ENCODE data around the gene HSPA1B. TPM values are rescaled to one million over a fixed set of nuclear protein-coding genes. Genes with fewer than 3 reads are reported as not detected.
"Not testable (repeated sequence)": the region's sequence is repeated elsewhere in the genome, so short reads cannot be mapped to it uniquely, and the experiment has no call there.

HSPA1B gene
- total RNA-seq, 1 donor from 2014 or later, result 19.8 TPM

DNA sequence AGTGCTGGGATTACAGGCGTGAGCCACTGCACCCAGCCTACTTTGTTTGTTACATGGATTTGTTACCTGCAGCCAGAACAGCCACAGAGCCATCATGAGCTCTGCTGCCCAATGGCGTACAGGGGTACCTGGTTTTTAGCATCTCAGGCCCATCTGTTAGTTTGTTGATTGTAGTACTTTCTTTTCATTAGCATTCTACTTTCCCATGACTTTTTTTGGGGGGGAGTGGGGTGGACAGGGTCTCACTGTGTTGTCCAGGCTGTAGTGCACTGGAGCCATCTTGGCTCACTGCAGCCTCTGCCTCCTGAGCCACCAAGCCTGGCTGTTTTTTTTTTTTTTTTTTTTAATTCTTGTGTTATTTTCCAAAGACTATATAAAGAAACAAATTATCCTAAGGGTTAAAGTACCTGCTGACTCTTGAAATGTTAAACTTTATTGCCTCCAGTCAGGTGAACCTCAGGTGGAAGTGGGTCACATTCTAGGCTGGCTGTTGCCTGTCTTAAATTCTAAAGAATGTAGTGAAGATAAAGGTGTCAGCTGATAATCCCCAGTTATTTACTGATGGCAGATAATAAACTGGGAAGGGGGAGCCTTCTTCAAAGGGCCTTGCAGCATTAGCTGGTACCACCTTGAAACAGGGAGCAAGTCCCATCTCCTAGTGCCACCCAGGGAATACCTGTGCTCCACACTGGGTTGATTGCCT is 19.9 kb downstream of the HSPA1B start:
- H3K4me1 Mint-ChIP-seq (ENCODE audit: unreplicated experiment), result no peaks in the 10 kb centered on the region
- no peak overlapping the region for H3K27ac Mint-ChIP-seq (ENCODE audit: unreplicated experiment)
- peaks cover 4% of the 10 kb centered on the region for H3K27me3 Mint-ChIP-seq (ENCODE audit: unreplicated experiment)
- H3K4me3 Mint-ChIP-seq (ENCODE audit: unreplicated experiment), result no peak overlapping the region
- DNase-seq (ENCODE audit: low spot score), result no peak
- peaks cover 4% of the 10 kb centered on the region for H3K36me3 Mint-ChIP-seq (ENCODE audit: low read depth, unreplicated experiment)
- no peak for TF ChIP-seq CTCF (IDR thresholded peaks at IDR 0.05; ENCODE audit: unreplicated experiment)
- H3K9me3 Mint-ChIP-seq (ENCODE audit: unreplicated experiment), result no peaks in the 10 kb centered on the region

DNA sequence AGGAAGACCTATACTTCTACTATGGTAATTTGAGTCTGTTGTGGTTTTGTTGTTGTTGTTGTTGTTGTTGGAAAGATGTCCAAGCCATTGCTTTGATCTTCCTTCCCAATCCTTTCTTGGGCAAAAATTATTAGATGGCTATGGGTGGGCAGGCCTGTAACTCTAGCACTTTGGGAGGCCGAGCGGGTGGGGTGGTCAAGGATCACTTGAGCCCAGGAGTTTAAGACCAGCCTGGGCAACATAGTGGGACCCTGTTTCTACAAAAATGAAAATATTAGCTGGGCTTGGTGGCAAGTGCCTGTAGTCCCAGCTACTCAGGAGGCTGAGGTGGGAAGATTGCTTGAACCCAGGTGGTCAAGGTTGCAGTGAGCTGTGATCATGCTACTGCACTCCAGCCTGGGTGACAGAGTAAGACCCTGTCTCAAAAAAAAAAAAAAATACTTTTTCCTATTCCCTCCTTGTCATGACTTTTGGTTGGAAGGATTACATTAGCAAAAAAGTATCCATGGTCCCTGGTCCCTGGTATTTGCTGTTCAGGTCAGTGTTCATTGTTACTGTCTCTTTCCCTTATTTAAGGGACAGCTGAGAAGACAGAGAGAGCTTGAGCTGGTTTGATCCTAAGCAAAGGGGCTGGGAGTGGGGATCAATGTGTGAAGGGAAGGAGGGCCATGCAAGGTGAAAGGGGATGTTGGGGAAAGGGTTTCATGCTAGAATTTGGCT is 23.4 kb downstream of the HSPA1B start:
- no peak for DNase-seq (ENCODE audit: low spot score)
- TF ChIP-seq CTCF (IDR thresholded peaks at IDR 0.05; ENCODE audit: unreplicated experiment), result no peak
- peaks cover 9% of the 10 kb centered on the region for H3K36me3 Mint-ChIP-seq (ENCODE audit: low read depth, unreplicated experiment)
- H3K9me3 Mint-ChIP-seq (ENCODE audit: unreplicated experiment), result peaks cover 4% of the 10 kb centered on the region
- H3K27me3 Mint-ChIP-seq (ENCODE audit: unreplicated experiment), result peaks cover 4% of the 10 kb centered on the region
- no peak overlapping the region for H3K27ac Mint-ChIP-seq (ENCODE audit: unreplicated experiment)
- H3K4me3 Mint-ChIP-seq (ENCODE audit: unreplicated experiment), result no peak overlapping the region
- H3K4me1 Mint-ChIP-seq (ENCODE audit: unreplicated experiment), result no peaks in the 10 kb centered on the region

DNA sequence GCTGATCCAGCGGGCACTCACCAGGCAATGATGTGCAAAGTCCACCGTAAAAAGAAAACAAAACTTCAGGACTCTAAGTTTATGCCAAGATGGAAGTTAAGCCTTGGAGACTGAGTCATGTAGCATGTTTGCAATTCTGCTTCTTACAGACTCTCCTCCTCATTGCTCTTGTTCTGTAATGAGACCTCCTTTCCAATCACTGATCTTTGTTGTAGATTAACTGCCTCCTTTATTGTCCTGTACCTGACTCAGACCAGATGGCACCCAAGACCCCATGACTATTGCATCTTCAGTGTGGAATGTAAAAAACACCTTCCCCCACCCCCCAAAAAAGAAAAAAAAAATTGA is 23.9 kb downstream of the HSPA1B start:
- Mint-ChIP-seq H3K27ac (ENCODE audit: unreplicated experiment) (no peak overlapping the region), H3K4me1 (ENCODE audit: unreplicated experiment) (no peaks in the 10 kb centered on the region), H3K9me3 (ENCODE audit: unreplicated experiment) (peaks cover 4% of the 10 kb centered on the region), H3K4me3 (ENCODE audit: unreplicated experiment) (no peak overlapping the region), H3K36me3 (ENCODE audit: low read depth, unreplicated experiment) (peaks cover 9% of the 10 kb centered on the region), H3K27me3 (ENCODE audit: unreplicated experiment) (peaks cover 4% of the 10 kb centered on the region)
- no peak for DNase-seq (ENCODE audit: low spot score)
- no peak for TF ChIP-seq CTCF (IDR thresholded peaks at IDR 0.05; ENCODE audit: unreplicated experiment)

DNA sequence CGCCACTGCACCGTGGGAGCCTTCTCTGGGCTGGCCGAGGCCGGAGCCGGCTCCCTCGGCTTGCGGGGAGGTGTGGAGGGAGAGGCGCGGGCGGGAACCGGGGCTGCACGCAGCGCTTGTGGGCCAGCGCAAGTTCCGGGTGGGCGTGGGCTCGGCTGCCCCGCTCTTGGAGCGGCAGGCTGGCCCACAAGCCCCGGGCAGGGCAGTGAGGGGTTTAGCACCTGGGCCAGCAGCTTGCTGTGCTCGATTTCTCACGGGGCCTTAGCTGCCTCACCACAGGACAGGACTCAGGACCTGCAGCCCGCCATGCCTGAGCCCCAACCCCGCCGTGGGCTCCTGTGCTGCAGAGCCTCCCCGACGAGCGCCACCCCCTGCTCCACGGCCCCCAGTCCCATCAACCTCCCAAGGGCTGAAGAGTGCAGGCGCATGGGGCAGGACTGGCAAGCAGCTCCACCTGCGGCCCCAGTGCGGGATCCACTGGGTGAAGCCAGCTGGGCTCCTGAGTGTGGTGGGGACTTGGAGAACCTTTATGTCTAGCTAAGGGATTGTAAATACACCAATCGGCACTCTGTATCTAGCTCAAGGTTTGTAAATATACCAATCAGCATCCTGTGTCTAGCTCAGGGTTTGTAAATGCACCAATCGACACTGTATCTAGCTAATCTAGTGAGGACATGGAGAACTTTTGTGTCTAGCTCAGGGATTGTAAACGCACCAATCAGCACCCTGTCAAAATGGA is 24.6 kb downstream of the HSPA1B start:
- H3K4me3 Mint-ChIP-seq (ENCODE audit: unreplicated experiment); DNase-seq (ENCODE audit: low spot score): not testable (repeated sequence)

DNA sequence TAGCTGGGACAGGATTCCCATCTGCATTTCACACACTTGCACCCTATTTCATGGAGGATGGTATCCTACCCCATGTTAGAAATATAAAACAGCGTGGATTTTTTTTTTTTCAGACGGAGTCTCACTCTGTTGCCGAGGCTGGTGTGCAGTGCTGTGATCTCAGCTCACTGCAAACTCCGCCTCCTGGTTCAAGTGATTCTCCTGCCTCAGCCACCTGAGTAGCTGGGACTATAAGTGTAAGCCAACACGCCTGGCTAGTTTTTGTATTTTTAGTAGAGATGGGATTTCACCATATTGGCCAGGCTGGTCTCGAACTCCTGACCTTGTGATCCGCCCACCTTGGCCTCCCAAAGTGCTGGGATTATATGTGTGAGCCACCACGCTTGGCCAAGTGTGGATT is 30.2 kb downstream of the HSPA1B start:
- H3K36me3 Mint-ChIP-seq (ENCODE audit: low read depth, unreplicated experiment); H3K27ac Mint-ChIP-seq (ENCODE audit: unreplicated experiment); H3K4me3 Mint-ChIP-seq (ENCODE audit: unreplicated experiment); H3K4me1 Mint-ChIP-seq (ENCODE audit: unreplicated experiment); DNase-seq (ENCODE audit: low spot score); H3K9me3 Mint-ChIP-seq (ENCODE audit: unreplicated experiment); H3K27me3 Mint-ChIP-seq (ENCODE audit: unreplicated experiment): not testable (repeated sequence)

More for the DNA sequence above, 24.6 kb downstream of the HSPA1B start:
- not testable (repeated sequence) for H3K27ac Mint-ChIP-seq (ENCODE audit: unreplicated experiment); H3K36me3 Mint-ChIP-seq (ENCODE audit: low read depth, unreplicated experiment); H3K4me1 Mint-ChIP-seq (ENCODE audit: unreplicated experiment); H3K27me3 Mint-ChIP-seq (ENCODE audit: unreplicated experiment); H3K9me3 Mint-ChIP-seq (ENCODE audit: unreplicated experiment)
